ENCODE measurements around the gene GNAO1.

DNA sequence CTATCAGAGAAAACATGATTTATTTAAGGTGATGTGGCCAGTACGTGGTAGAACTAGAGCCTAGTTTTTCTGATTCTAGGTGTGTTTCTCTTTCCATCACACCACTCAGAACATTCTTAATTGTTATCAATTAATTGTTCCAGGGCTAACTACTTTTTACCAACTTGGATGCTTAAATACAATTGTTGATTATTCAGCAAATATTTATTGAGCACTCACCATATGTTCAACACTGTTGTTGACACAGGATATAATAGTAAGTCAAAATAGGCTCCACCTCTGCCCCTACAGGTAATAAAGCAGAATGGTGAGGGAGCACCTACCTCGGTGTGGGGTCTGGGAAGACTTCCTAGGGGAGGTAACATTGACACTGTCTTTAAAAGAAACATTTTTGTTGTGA lies 16.1 kb downstream of the GNAO1 start:
- TF ChIP-seq, protein P1, sequence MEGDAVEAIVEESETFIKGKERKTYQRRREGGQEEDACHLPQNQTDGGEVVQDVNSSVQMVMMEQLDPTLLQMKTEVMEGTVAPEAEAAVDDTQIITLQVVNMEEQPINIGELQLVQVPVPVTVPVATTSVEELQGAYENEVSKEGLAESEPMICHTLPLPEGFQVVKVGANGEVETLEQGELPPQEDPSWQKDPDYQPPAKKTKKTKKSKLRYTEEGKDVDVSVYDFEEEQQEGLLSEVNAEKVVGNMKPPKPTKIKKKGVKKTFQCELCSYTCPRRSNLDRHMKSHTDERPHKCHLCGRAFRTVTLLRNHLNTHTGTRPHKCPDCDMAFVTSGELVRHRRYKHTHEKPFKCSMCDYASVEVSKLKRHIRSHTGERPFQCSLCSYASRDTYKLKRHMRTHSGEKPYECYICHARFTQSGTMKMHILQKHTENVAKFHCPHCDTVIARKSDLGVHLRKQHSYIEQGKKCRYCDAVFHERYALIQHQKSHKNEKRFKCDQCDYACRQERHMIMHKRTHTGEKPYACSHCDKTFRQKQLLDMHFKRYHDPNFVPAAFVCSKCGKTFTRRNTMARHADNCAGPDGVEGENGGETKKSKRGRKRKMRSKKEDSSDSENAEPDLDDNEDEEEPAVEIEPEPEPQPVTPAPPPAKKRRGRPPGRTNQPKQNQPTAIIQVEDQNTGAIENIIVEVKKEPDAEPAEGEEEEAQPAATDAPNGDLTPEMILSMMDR (IDR thresholded peaks at IDR 0.05): no peak
- TF ChIP-seq POLR2A (IDR thresholded peaks at IDR 0.05): no peak
